Measurements from ENCODE around the gene FBXO31.

DNA sequence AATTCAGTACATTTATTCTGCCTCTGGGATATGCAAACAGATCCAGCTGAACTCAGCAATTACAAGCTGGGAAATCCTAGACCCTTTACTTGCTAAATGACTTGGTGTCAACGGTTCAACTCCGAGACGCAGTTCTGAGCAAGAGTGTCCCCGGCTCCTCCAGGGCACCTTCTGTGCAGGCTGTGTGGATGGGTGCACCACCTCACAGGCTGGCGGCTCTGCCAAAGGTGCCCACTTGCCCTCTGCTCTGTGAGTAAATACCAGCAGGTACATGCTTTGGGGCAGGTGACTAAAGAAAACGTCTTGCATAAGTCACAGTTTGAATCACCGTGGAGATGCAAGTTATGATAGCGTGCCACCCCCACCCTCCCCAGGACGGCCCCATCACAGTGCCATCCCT, 31.9 kb upstream of the FBXO31 start:
- TF ChIP-seq, protein P1, sequence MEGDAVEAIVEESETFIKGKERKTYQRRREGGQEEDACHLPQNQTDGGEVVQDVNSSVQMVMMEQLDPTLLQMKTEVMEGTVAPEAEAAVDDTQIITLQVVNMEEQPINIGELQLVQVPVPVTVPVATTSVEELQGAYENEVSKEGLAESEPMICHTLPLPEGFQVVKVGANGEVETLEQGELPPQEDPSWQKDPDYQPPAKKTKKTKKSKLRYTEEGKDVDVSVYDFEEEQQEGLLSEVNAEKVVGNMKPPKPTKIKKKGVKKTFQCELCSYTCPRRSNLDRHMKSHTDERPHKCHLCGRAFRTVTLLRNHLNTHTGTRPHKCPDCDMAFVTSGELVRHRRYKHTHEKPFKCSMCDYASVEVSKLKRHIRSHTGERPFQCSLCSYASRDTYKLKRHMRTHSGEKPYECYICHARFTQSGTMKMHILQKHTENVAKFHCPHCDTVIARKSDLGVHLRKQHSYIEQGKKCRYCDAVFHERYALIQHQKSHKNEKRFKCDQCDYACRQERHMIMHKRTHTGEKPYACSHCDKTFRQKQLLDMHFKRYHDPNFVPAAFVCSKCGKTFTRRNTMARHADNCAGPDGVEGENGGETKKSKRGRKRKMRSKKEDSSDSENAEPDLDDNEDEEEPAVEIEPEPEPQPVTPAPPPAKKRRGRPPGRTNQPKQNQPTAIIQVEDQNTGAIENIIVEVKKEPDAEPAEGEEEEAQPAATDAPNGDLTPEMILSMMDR (IDR thresholded peaks at IDR 0.05) = no peak
- TF ChIP-seq POLR2A (IDR thresholded peaks at IDR 0.05) (no peak), POLR2AphosphoS5 (IDR thresholded peaks at IDR 0.05) (no peak)
